Thyroid gland (tissue), 4 donors: ENCODE data around the gene PSD2. TPM values are rescaled to one million over a fixed set of nuclear protein-coding genes. Genes with fewer than 3 reads are reported as not detected.

ENCODE experiments used
- DNase-seq, 2 donors: peaks; one replicate each; pipeline ENCODE4 v3.0.0-alpha.2; 2019
- H3K27ac ChIP-seq, 3 donors: fragments of 200-600 bp; sonication (generic); 1 replicate in 2 of 3; 2 replicates in 1 of 3; pipeline ENCODE4 v1.5.1; 2016 to 2019; ENCODE audit warnings: mild to moderate bottlenecking in 1 of 3, moderate library complexity in 1 of 3
- H3K27me3 ChIP-seq: fragments of 200-600 bp; sonication (generic); one replicate; pipeline ENCODE4 v1.5.1; 2019
- H3K36me3 ChIP-seq, 2 donors: fragments of 200-600 bp; sonication (generic); one replicate each; pipeline ENCODE4 v1.5.1; 2016 to 2019
- H3K4me1 ChIP-seq, 2 donors: fragments of 200-600 bp; sonication (generic); one replicate each; pipeline ENCODE4 v1.5.1; 2017 to 2019
- H3K4me3 ChIP-seq, 3 donors: fragments of 200-600 bp; sonication (generic); replicated peaks in 1 of 3; 1 replicate in 2 of 3; 2 replicates in 1 of 3; pipeline ENCODE4 v1.5.1; 2016; ENCODE audit warnings: mild to moderate bottlenecking in 1 of 3
- H3K9me3 ChIP-seq: fragments of 200-600 bp; sonication (generic); one replicate; pipeline ENCODE4 v1.5.1; 2017
- POLR2A ChIP-seq, 2 donors: fragments of 450-650 bp; IDR thresholded peaks; one replicate each; pipeline ENCODE4 v1.6.1; 2017; ENCODE audit warnings: antibody characterized with exemption in 2 of 2, mild to moderate bottlenecking in 2 of 2, moderate library complexity in 1 of 2
- WGBS, 2 donors: methylation state at CpG; one replicate each; pipeline ENCODE4 v1.1.5; 2017; 5-methylcytosine and 5-hydroxymethylcytosine counted together
- intact Hi-C: fragments of 100-400 bp; cut with DNase I; formaldehyde crosslinking; loops from one replicate; pipeline ENCODE4 v1.15.1; 2023
- total RNA-seq, 4 donors: library from RNA; depleted of rRNA; stranded (reverse); fragments of >200 nt; gene quantifications; one replicate each; pipeline ENCODE4 v1.2.3, GENCODE V29; 2016
- TF ChIP-seq, protein P1 (sequence below), 6 experiments: fragments of 200-600 bp in 3 of 6; fragments of 450-650 bp in 3 of 6; sonication (generic) in 3 of 6; IDR thresholded peaks; one replicate each; pipeline ENCODE4 v1.5.1; 2016 to 2019; ENCODE audit warnings: antibody characterized with exemption in 6 of 6, mild to moderate bottlenecking in 2 of 6, inconsistent platforms in 1 of 6, moderate library complexity in 1 of 6

PSD2 gene
- total RNA-seq, 4 donors from 2014 or later = 0.11 to 0.67 (median 0.13) TPM; not detected in 1

DNA sequence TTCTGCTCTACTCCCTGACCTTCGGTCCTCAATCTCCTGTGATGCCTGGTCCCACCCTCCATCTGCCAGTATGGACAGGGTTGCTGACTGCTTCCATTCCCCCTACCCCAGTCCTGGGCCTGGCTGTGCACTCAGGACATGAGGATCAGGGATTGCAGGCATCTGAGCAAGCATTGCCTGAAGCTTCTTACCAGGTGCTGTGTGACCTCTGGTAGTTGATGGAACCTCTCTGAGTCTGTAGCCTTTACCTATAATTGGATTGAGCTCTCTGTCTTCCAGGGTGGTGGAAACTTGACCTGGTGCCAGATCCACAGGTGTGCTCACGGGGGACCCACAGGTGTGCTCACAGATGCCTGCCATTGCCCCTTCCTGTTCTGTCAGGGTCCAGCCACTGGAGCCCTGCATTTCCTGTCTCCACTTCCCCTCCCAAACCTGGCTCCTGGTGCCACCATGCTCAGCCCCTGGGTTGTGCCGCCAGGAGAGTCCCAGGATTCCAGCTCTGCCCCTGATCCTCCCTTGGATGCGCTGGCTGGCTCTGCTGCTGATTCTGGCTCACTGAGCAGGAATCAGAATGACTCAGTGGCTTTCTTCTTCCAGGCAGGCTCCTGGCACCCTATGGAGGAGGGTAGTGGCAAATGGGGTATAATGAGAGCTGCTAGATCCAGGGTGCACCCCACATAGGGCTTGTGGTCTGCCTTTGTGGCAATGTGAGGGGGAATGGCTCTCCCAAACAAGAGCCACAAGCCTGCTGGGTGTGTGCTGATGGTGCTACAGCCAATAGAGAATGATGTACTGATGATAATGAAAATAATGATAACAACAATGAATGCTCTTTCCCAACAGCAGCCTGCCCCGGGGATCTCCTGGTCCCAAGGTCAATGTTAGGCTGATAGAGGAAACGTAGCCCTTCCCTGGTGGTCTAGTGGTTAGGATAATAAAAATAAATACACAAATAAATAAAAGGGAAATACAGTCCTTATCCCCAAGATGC lies 35.2 kb upstream of the PSD2 start:
- H3K4me1 ChIP-seq = peaks cover 7 to 9% of the 10 kb centered on the region in 2 donors
- no peaks in the 10 kb centered on the region for H3K9me3 ChIP-seq
- H3K27ac ChIP-seq = no peak overlapping the region
- H3K27me3 ChIP-seq = peaks cover 7% of the 10 kb centered on the region
- TF ChIP-seq, protein P1, sequence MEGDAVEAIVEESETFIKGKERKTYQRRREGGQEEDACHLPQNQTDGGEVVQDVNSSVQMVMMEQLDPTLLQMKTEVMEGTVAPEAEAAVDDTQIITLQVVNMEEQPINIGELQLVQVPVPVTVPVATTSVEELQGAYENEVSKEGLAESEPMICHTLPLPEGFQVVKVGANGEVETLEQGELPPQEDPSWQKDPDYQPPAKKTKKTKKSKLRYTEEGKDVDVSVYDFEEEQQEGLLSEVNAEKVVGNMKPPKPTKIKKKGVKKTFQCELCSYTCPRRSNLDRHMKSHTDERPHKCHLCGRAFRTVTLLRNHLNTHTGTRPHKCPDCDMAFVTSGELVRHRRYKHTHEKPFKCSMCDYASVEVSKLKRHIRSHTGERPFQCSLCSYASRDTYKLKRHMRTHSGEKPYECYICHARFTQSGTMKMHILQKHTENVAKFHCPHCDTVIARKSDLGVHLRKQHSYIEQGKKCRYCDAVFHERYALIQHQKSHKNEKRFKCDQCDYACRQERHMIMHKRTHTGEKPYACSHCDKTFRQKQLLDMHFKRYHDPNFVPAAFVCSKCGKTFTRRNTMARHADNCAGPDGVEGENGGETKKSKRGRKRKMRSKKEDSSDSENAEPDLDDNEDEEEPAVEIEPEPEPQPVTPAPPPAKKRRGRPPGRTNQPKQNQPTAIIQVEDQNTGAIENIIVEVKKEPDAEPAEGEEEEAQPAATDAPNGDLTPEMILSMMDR (IDR thresholded peaks at IDR 0.05) = no peak
- TF ChIP-seq POLR2A (IDR thresholded peaks at IDR 0.05) = no peak
- intact Hi-C loops = loop anchor here (10.0 kb wide), 2 partner anchors 76 to 336 kb away; no protein-coding TSS in a partner anchor
- H3K36me3 ChIP-seq = no peaks in the 10 kb centered on the region
- no peak for DNase-seq
- H3K4me3 ChIP-seq = no peak overlapping the region
- WGBS, 2 donors = 78 to 87% methylated on average over 5 of the region's 6 CpGs

GRCh38 chr5:139761057-139761450 lies 34.6 kb upstream of the PSD2 start:
- H3K27ac ChIP-seq = no peak overlapping the region
- TF ChIP-seq, protein P1 (IDR thresholded peaks at IDR 0.05) = no peak
- H3K36me3 ChIP-seq = no peaks in the 10 kb centered on the region
- no peak overlapping the region for H3K4me3 ChIP-seq
- H3K4me1 ChIP-seq = peaks cover 2 to 5% of the 10 kb centered on the region in 2 donors
- intact Hi-C loops = loop anchor here (10.0 kb wide), 2 partner anchors 76 to 336 kb away; no protein-coding TSS in a partner anchor
- WGBS, 2 donors = 95 to 98% methylated on average over 3 of the region's 3 CpGs
- peaks cover 3% of the 10 kb centered on the region for H3K27me3 ChIP-seq
- DNase-seq = no peak
- H3K9me3 ChIP-seq = no peaks in the 10 kb centered on the region

GRCh38 chr5:139761501-139761900 lies 34.1 kb upstream of the PSD2 start:
- intact Hi-C loops = loop anchor here (10.0 kb wide), 2 partner anchors 77 to 337 kb away; no protein-coding TSS in a partner anchor
- TF ChIP-seq POLR2A (IDR thresholded peaks at IDR 0.05) = no peak
- TF ChIP-seq, protein P1 (IDR thresholded peaks at IDR 0.05) = no peak
- Histone ChIP-seq H3K36me3 (no peaks in the 10 kb centered on the region), H3K4me1 (peaks cover 0 to 3% of the 10 kb centered on the region in 2 donors), H3K4me3 (no peak overlapping the region), H3K9me3 (no peaks in the 10 kb centered on the region), H3K27me3 (no peaks in the 10 kb centered on the region), H3K27ac (no peak overlapping the region)
- WGBS, 2 donors = 79 to 88% methylated on average over 4 of the region's 4 CpGs
- no peak for DNase-seq

DNA sequence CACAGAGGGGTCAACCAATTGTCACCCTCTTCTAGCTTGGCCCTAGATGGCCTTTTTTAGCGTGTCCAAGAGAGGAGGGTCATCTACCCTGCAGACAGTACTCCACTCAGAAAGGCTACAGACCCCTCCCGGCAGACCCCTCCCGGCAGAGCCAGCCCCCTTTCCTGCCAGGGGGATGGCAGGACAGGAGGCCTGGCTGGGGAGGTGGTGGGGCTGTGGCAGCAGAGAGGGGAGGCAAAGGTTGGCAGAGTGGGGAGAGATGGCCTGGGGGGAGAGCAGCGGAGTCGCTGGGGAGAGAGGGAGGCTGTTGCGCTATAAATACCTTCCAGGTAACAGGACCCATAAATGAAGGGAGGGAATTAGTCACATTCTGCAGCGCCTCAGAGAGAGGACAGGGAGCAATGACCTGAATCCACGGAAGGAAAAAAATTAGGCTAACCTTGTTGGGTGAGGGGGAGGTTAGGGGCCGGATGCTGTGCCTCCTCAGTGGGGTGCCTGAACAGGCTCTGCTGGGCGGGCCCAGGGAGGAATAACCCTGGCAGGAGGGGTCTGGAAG lies 32.9 kb upstream of the PSD2 start:
- no peak for TF ChIP-seq POLR2A (IDR thresholded peaks at IDR 0.05)
- TF ChIP-seq, protein P1 (IDR thresholded peaks at IDR 0.05) = no peak
- H3K27me3 ChIP-seq = no peaks in the 10 kb centered on the region
- intact Hi-C loops = loop anchor here (10.0 kb wide), 2 partner anchors 78 to 338 kb away; no protein-coding TSS in a partner anchor
- H3K9me3 ChIP-seq = no peaks in the 10 kb centered on the region
- H3K27ac ChIP-seq = no peak overlapping the region
- peaks cover 0 to 3% of the 10 kb centered on the region in 2 donors for H3K4me1 ChIP-seq
- no peak for DNase-seq
- no peaks in the 10 kb centered on the region for H3K36me3 ChIP-seq
- H3K4me3 ChIP-seq = no peak overlapping the region
- 72 to 76% methylated on average over 10 of the region's 10 CpGs for WGBS, 2 donors
